Tibial artery (tissue), 4 donors: ENCODE results near the gene F8.

Source experiments
- DNase-seq, 2 donors: peaks; one replicate each; pipeline ENCODE4 v3.0.0-alpha.2; 2019
- H3K27ac ChIP-seq, 2 donors: fragments of 200-600 bp; sonication (generic) in 1 of 2; 1 replicate in 1 of 2; 2 replicates in 1 of 2; pipeline ENCODE4 v1.5.1; 2018 to 2019; ENCODE audit warnings: mild to moderate bottlenecking in 1 of 2
- H3K27me3 ChIP-seq, 2 donors: fragments of 200-600 bp; sonication (generic) in 1 of 2; one replicate each; pipeline versions ENCODE4 v1.5.1 to v1.6.0; 2016 to 2019
- H3K36me3 ChIP-seq, 3 donors: fragments of 200-600 bp; sonication (generic) in 2 of 3; one replicate each; pipeline ENCODE4 v1.5.1; 2016 to 2019; ENCODE audit warnings: mild to moderate bottlenecking in 2 of 3
- H3K4me1 ChIP-seq, 4 donors: fragments of 200-600 bp; sonication (generic) in 2 of 4; 1 replicate in 3 of 4; 2 replicates in 1 of 4; pipeline ENCODE4 v1.5.1; 2016 to 2019
- H3K4me3 ChIP-seq, 2 donors: fragments of 200-600 bp; sonication (generic) in 1 of 2; 1 replicate in 1 of 2; 2 replicates in 1 of 2; pipeline ENCODE4 v1.5.1; 2018 to 2019; ENCODE audit warnings: mild to moderate bottlenecking in 2 of 2
- H3K9me3 ChIP-seq, 3 donors: fragments of 200-600 bp; sonication (generic) in 1 of 3; one replicate each; pipeline ENCODE4 v1.5.1; 2016 to 2019
- CTCF ChIP-seq, 2 experiments: fragments of 200-600 bp in 1 of 2; fragments of 450-650 bp in 1 of 2; IDR thresholded peaks; one replicate each; pipeline ENCODE4 v1.5.1; 2017 to 2019; ENCODE audit warnings: antibody characterized with exemption in 2 of 2, mild to moderate bottlenecking in 1 of 2, moderate library complexity in 1 of 2
- intact Hi-C: fragments of 100-400 bp; cut with DNase I; formaldehyde crosslinking; loops from one replicate; pipeline ENCODE4 v1.15.0; 2023; ENCODE audit warnings: low total_unique reads

Gene F8

GRCh38 chrX:154988719-154989118 is 33.8 kb downstream of the F8 start:
- H3K36me3 ChIP-seq, result no peaks in the 10 kb centered on the region
- H3K4me1 ChIP-seq, result no peaks in the 10 kb centered on the region
- TF ChIP-seq CTCF (IDR thresholded peaks at IDR 0.05), result no peak
- H3K9me3 ChIP-seq, result no peaks in the 10 kb centered on the region
- intact Hi-C loops, result no loop called here
- no peak overlapping the region for H3K27ac ChIP-seq
- no peak overlapping the region for H3K4me3 ChIP-seq
- no peaks in the 10 kb centered on the region for H3K27me3 ChIP-seq
- DNase-seq, result no peak

- H3K4me1 ChIP-seq, result no peaks in the 10 kb centered on the region
- no peaks in the 10 kb centered on the region for H3K36me3 ChIP-seq
- intact Hi-C loops, result no loop called here
- TF ChIP-seq CTCF (IDR thresholded peaks at IDR 0.05), result no peak
- H3K27me3 ChIP-seq, result no peaks in the 10 kb centered on the region
- H3K9me3 ChIP-seq, result no peaks in the 10 kb centered on the region
- no peak overlapping the region for H3K27ac ChIP-seq
- no peak for DNase-seq
- no peak overlapping the region for H3K4me3 ChIP-seq
Observed at GRCh38 chrX:154987940-154988339, 34.6 kb downstream of the F8 start.

- H3K36me3 ChIP-seq, result no peaks in the 10 kb centered on the region
- no peak for DNase-seq
- no peak overlapping the region for H3K27ac ChIP-seq
Observed at GRCh38 chrX:154986826-154987575, 35.5 kb downstream of the F8 start.

GRCh38 chrX:154981116-154981411 is 41.5 kb downstream of the F8 start:
- H3K4me3 ChIP-seq, result peak overlapping the region in 1 of 2 donors; percentile 46

More at GRCh38 chrX:154986826-154987575, 35.5 kb downstream of the F8 start:
- Histone ChIP-seq H3K4me1 (no peaks in the 10 kb centered on the region), H3K27me3 (no peaks in the 10 kb centered on the region), H3K4me3 (no peak overlapping the region), H3K9me3 (no peaks in the 10 kb centered on the region)
- intact Hi-C loops, result no loop called here
- no peak for TF ChIP-seq CTCF (IDR thresholded peaks at IDR 0.05)

GRCh38 chrX:154980330-154981115 is 42.0 kb downstream of the F8 start:
- Histone ChIP-seq H3K27ac (no peak overlapping the region), H3K4me3 (peak overlapping the region; percentile 42 to 46)
- intact Hi-C loops, result loop anchor here (5.0 kb wide), 1 partner anchor 77 kb away; no protein-coding TSS in a partner anchor

More at GRCh38 chrX:154981116-154981411, 41.5 kb downstream of the F8 start:
- intact Hi-C loops, result loop anchor here (5.0 kb wide), 1 partner anchor 76 kb away; no protein-coding TSS in a partner anchor
- H3K4me1 ChIP-seq, result peaks cover 0 to 3% (median 0%) of the 10 kb centered on the region in 4 donors
- no peaks in the 10 kb centered on the region for H3K27me3 ChIP-seq
- H3K36me3 ChIP-seq, result no peaks in the 10 kb centered on the region
- no peak overlapping the region for H3K27ac ChIP-seq
- H3K9me3 ChIP-seq, result no peaks in the 10 kb centered on the region
- no peak for DNase-seq
- TF ChIP-seq CTCF (IDR thresholded peaks at IDR 0.05), result no peak

More at GRCh38 chrX:154980330-154981115, 42.0 kb downstream of the F8 start:
- TF ChIP-seq CTCF (IDR thresholded peaks at IDR 0.05), result peak; percentile 59 to 70
- no peaks in the 10 kb centered on the region for H3K36me3 ChIP-seq
- H3K4me1 ChIP-seq, result peaks cover 0 to 3% (median 0%) of the 10 kb centered on the region in 4 donors
- no peaks in the 10 kb centered on the region for H3K27me3 ChIP-seq
- H3K9me3 ChIP-seq, result no peaks in the 10 kb centered on the region
- peak; percentile 70 to 74 for DNase-seq
